ENCODE measurements around the gene PCNX1. TPM values are rescaled to one million over a fixed set of nuclear protein-coding genes. Genes with fewer than 3 reads are reported as not detected.
"Not testable (repeated sequence)": the region's sequence is repeated elsewhere in the genome, so short reads cannot be mapped to it uniquely, and the experiment has no call there.

PCNX1 gene
- 30.2 and 37.9 TPM in 2 replicates for total RNA-seq (ENCODE audit: low replicate concordance)
- long read RNA-seq, partial matches to known transcripts: 7 of 8 reads
- long read RNA-seq, other reads (novel, unspliced or antisense): 1 of 8 reads

GRCh38 chr14:70907176-70907995 lies at the start of gene PCNX1:
Gene PCNX1 (plus strand): TSS chr14:70907459. CDS start chr14:70907851, 392 bp downstream.
- Mint-ChIP-seq H3K4me3 (peak within 1 kb of the TSS; percentile 89), H3K27ac (peak within 1 kb of the TSS; percentile 87), H3K4me1 (ENCODE audit: unreplicated experiment) (peaks cover 40% of the 10 kb centered on the region), H3K9me3 (no peaks in the 10 kb centered on the region), H3K36me3 (no peaks in the 10 kb centered on the region), H3K27me3 (no peaks in the 10 kb centered on the region)
- DNase-seq (ENCODE audit: extremely low spot score, unreplicated experiment): peak; percentile 94
- TF ChIP-seq CTCF (conservative IDR thresholded peaks at IDR 0.05): peak; percentile 84

- Mint-ChIP-seq H3K27me3 (no peaks in the 10 kb centered on the region), H3K36me3 (no peaks in the 10 kb centered on the region), H3K9me3 (no peaks in the 10 kb centered on the region), H3K4me3 (no peak overlapping the region), H3K4me1 (ENCODE audit: unreplicated experiment) (no peaks in the 10 kb centered on the region), H3K27ac (no peak overlapping the region)
- DNase-seq (ENCODE audit: extremely low spot score, unreplicated experiment): no peak
- no peak for TF ChIP-seq CTCF (conservative IDR thresholded peaks at IDR 0.05)
These were observed 49.8 kb upstream of the PCNX1 start for GRCh38 chr14:70857496-70857890.

- Mint-ChIP-seq H3K4me3 (no peak overlapping the region), H3K27ac (no peak overlapping the region), H3K36me3 (no peaks in the 10 kb centered on the region), H3K27me3 (no peaks in the 10 kb centered on the region), H3K9me3 (no peaks in the 10 kb centered on the region), H3K4me1 (ENCODE audit: unreplicated experiment) (no peaks in the 10 kb centered on the region)
- TF ChIP-seq CTCF (conservative IDR thresholded peaks at IDR 0.05): no peak
- no peak for DNase-seq (ENCODE audit: extremely low spot score, unreplicated experiment)
These were observed 48.6 kb upstream of the PCNX1 start for GRCh38 chr14:70858641-70859040.

GRCh38 chr14:70866992-70867391 lies 40.3 kb upstream of the PCNX1 start:
- not testable (repeated sequence) for H3K9me3 Mint-ChIP-seq; H3K4me1 Mint-ChIP-seq (ENCODE audit: unreplicated experiment); H3K27me3 Mint-ChIP-seq

GRCh38 chr14:70871001-70871400 lies 36.3 kb upstream of the PCNX1 start:
- H3K27me3 Mint-ChIP-seq: no peaks in the 10 kb centered on the region
- H3K27ac Mint-ChIP-seq: no peak overlapping the region
- DNase-seq (ENCODE audit: extremely low spot score, unreplicated experiment): no peak
- peaks cover 9% of the 10 kb centered on the region for H3K9me3 Mint-ChIP-seq
- TF ChIP-seq CTCF (conservative IDR thresholded peaks at IDR 0.05): no peak
- no peak overlapping the region for H3K4me3 Mint-ChIP-seq
- no peaks in the 10 kb centered on the region for H3K4me1 Mint-ChIP-seq (ENCODE audit: unreplicated experiment)
- H3K36me3 Mint-ChIP-seq: no peaks in the 10 kb centered on the region

More at GRCh38 chr14:70866992-70867391, 40.3 kb upstream of the PCNX1 start:
- not testable (repeated sequence) for H3K36me3 Mint-ChIP-seq; DNase-seq (ENCODE audit: extremely low spot score, unreplicated experiment); H3K27ac Mint-ChIP-seq; H3K4me3 Mint-ChIP-seq
